Measurements from ENCODE around the gene BPNT1. TPM values are rescaled to one million over a fixed set of nuclear protein-coding genes. Genes with fewer than 3 reads are reported as not detected.

Gene BPNT1
- total and polyA plus RNA-seq, 2 of the 13 experiments (the other 11 are each of a cell fraction or from before 2014, with no cell fraction given), result 35.2 to 43.9 TPM

DNA sequence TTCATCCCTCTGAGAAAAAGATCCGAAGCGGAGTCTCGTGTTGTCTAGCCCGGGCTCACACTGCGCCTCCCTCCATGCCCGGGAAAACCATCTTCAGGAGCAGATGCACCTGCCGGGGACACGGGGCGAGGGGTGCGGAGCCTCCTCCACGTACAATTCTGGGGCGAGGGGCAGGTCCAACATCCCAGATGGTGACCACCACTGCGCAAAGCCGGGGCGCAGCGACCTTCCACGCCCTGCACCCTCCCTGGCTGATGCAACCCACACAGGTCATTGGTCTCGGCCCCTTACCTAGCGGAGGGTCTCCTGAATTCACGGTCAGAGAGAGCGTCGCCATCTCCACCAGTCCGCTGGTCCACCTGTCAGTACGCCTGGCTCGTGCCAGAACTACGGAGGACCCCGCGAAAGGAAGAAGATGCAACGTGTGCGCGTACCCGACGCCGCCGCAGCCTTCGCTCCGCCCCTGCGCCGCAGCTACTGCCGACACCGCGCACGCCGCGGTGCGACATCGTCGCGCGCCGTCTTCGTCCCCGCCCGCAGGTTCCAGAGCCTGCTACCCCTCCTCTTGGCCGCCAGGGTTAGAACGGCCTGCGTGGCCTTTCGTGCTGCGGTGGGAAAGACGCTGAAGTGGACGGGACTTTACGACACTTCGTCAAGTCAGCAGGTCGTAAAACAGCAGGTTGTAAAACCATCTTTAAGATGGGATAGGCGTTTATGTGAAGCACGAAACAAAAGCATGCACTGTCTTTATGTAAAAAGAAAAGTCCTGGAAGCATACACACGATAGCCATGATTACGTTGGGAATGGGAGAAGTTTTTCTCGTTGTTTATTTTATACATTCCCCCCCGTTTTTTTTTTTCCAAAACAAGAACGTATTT lies 43.3 kb downstream of the BPNT1 start, which contains the start of gene EPRS1 (continued):
- TF ChIP-seq ZNF839 (CRISPR knock-in tag; IDR thresholded peaks at IDR 0.05; ENCODE audit: borderline replicate concordance) (peak; percentile 98; the same call in 1 of the 2 replicates), ZKSCAN5 (CRISPR knock-in tag; IDR thresholded peaks at IDR 0.05) (no peak), TBP (CRISPR knock-in tag; IDR thresholded peaks at IDR 0.05) (no peak), ZNF432 (CRISPR knock-in tag; IDR thresholded peaks at IDR 0.05; ENCODE audit: borderline replicate concordance) (no peak), HOXA3 (CRISPR knock-in tag; IDR thresholded peaks at IDR 0.05) (peak; percentile 97), ZNF451 (CRISPR knock-in tag; IDR thresholded peaks at IDR 0.05) (peak; percentile 81; the same call in 1 of the 2 replicates), ISL2 (CRISPR knock-in tag; IDR thresholded peaks at IDR 0.05) (peak; percentile 66), ZNF550 (CRISPR knock-in tag; IDR thresholded peaks at IDR 0.05; ENCODE audit: borderline replicate concordance) (0 out of 2 replicates have a peak, but pooled peaks have one; percentile 63), NR2C2 (CRISPR knock-in tag; IDR thresholded peaks at IDR 0.05; ENCODE audit: borderline replicate concordance) (peak; percentile 70; the same call in 1 of the 2 replicates), ZSCAN31 (CRISPR knock-in tag; IDR thresholded peaks at IDR 0.05; ENCODE audit: low read depth) (peak; percentile 95), ZNF530 (CRISPR knock-in tag; IDR thresholded peaks at IDR 0.05; ENCODE audit: low read depth) (no peak), EEA1 (CRISPR knock-in tag; IDR thresholded peaks at IDR 0.05; ENCODE audit: borderline replicate concordance) (no peak; the same call in 1 of the 2 replicates), CENPX (CRISPR knock-in tag; IDR thresholded peaks at IDR 0.05) (no peak), CCDC6 (CRISPR knock-in tag; IDR thresholded peaks at IDR 0.05) (peak; percentile 94), ZNF737 (CRISPR knock-in tag; IDR thresholded peaks at IDR 0.05; ENCODE audit: borderline replicate concordance) (no peak), SOX5 (CRISPR knock-in tag; IDR thresholded peaks at IDR 0.05; ENCODE audit: borderline replicate concordance) (peak; percentile 64), ZNF883 (CRISPR knock-in tag; IDR thresholded peaks at IDR 0.05; ENCODE audit: not compliant biosample characterization) (peak; percentile 73), AGO2 (optimal IDR thresholded peaks at IDR 0.05; ENCODE audit: low read depth, low read length) (peak; percentile 49), ARHGAP35 (CRISPR knock-in tag; IDR thresholded peaks at IDR 0.05; ENCODE audit: borderline replicate concordance) (peak; percentile 45; the same call in 1 of the 2 replicates), NKX3-1 (CRISPR knock-in tag; IDR thresholded peaks at IDR 0.05) (no peak; the same call in 1 of the 2 replicates), ZNF570 (CRISPR knock-in tag; IDR thresholded peaks at IDR 0.05; ENCODE audit: borderline replicate concordance) (no peak), MLLT10 (CRISPR knock-in tag; IDR thresholded peaks at IDR 0.05) (no peak)
- TF ChIP-seq, protein P1, sequence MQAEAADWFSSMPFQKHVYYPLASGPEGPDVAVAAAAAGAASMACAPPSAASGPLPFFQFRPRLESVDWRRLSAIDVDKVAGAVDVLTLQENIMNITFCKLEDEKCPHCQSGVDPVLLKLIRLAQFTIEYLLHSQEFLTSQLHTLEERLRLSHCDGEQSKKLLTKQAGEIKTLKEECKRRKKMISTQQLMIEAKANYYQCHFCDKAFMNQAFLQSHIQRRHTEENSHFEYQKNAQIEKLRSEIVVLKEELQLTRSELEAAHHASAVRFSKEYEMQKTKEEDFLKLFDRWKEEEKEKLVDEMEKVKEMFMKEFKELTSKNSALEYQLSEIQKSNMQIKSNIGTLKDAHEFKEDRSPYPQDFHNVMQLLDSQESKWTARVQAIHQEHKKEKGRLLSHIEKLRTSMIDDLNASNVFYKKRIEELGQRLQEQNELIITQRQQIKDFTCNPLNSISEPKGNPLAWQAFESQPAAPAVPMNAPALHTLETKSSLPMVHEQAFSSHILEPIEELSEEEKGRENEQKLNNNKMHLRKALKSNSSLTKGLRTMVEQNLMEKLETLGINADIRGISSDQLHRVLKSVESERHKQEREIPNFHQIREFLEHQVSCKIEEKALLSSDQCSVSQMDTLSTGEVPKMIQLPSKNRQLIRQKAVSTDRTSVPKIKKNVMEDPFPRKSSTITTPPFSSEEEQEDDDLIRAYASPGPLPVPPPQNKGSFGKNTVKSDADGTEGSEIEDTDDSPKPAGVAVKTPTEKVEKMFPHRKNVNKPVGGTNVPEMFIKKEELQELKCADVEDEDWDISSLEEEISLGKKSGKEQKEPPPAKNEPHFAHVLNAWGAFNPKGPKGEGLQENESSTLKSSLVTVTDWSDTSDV (CRISPR knock-in tag; IDR thresholded peaks at IDR 0.05), result 0 out of 2 replicates have a peak, but pooled peaks have one; percentile 57
- TF ChIP-seq, protein P2, sequence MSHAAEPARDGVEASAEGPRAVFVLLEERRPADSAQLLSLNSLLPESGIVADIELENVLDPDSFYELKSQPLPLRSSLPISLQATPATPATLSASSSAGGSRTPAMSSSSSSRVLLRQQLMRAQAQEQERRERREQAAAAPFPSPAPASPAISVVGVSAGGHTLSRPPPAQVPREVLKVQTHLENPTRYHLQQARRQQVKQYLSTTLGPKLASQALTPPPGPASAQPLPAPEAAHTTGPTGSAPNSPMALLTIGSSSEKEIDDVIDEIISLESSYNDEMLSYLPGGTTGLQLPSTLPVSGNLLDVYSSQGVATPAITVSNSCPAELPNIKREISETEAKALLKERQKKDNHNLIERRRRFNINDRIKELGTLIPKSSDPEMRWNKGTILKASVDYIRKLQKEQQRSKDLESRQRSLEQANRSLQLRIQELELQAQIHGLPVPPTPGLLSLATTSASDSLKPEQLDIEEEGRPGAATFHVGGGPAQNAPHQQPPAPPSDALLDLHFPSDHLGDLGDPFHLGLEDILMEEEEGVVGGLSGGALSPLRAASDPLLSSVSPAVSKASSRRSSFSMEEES (CRISPR knock-in tag; IDR thresholded peaks at IDR 0.05), result peak; percentile 49; the same call in 1 of the 2 replicates
- TF ChIP-seq, protein P3, sequence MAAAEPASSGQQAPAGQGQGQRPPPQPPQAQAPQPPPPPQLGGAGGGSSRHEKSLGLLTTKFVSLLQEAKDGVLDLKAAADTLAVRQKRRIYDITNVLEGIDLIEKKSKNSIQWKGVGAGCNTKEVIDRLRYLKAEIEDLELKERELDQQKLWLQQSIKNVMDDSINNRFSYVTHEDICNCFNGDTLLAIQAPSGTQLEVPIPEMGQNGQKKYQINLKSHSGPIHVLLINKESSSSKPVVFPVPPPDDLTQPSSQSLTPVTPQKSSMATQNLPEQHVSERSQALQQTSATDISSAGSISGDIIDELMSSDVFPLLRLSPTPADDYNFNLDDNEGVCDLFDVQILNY (CRISPR knock-in tag; conservative IDR thresholded peaks at IDR 0.05), result peak; percentile 76; the same call in 1 of the 2 replicates

Measured in HepG2 (cell line).